OCI-LY7 (cell line): Measurements from ENCODE around the gene CAPN10. TPM values are rescaled to one million over a fixed set of nuclear protein-coding genes. Genes with fewer than 3 reads are reported as not detected.

Source experiments
- BruUV-seq: library from RNA; stranded (reverse); fragments of 400-500 nt; replicated peaks from 2 replicates; lab custom pipeline; 2021; lab: Mats Ljungman, UMichigan
- CTCF ChIA-PET: fragments of 300-600 bp; sonication (Branson Sonifier 250); formaldehyde crosslinking; loops from one replicate; lab custom pipeline; 2022; ENCODE audit warnings: antibody characterized with exemption; ENCODE audit not compliant: unreplicated experiment; lab: Charles Lee
- POLR2A ChIA-PET: fragments of 300-600 bp; sonication (Branson Sonifier 250); formaldehyde crosslinking; loops from one replicate; lab custom pipeline; 2022; ENCODE audit warnings: antibody characterized with exemption; lab: Charles Lee
- DNase-seq: peaks from one replicate; pipeline ENCODE4 v3.0.0-alpha.2; 2015; ENCODE audit warnings: low spot score
- H2AFZ ChIP-seq: fragments of 200-600 bp; sonication (generic), shearing (Covaris generic); 2 replicates; pipeline ENCODE4 v1.6.1; 2014; ENCODE audit warnings: mild to moderate bottlenecking, antibody characterized with exemption, low read length, moderate library complexity
- H3K27ac ChIP-seq: fragments of 200-600 bp; sonication (generic); 2 replicates; pipeline ENCODE4 v1.5.1; 2014; ENCODE audit warnings: mixed run types, low read depth, mild to moderate bottlenecking, moderate library complexity, low read length, inconsistent platforms; ENCODE audit not compliant: poor library complexity, severe bottlenecking
- H3K36me3 ChIP-seq: fragments of 200-600 bp; sonication (generic); 2 replicates; pipeline ENCODE4 v1.6.1; 2014; ENCODE audit warnings: mild to moderate bottlenecking, antibody characterized with exemption, low read length, moderate library complexity, mixed read lengths; ENCODE audit not compliant: insufficient read depth
- H3K4me1 ChIP-seq: fragments of 200-600 bp; sonication (generic); 2 replicates; pipeline ENCODE4 v1.5.1; 2014; ENCODE audit warnings: mild to moderate bottlenecking, low read length; ENCODE audit not compliant: insufficient read depth, poor library complexity, severe bottlenecking
- H3K4me2 ChIP-seq: fragments of 200-600 bp; sonication (generic); 2 replicates; pipeline ENCODE4 v1.6.1; 2014; ENCODE audit warnings: mild to moderate bottlenecking, low read length
- H3K4me3 ChIP-seq: fragments of 200-600 bp; sonication (generic); 2 replicates; pipeline ENCODE4 v1.5.1; 2014; ENCODE audit warnings: mild to moderate bottlenecking, low read depth, low read length; ENCODE audit not compliant: poor library complexity, severe bottlenecking
- H3K79me2 ChIP-seq: fragments of 200-600 bp; sonication (generic); 2 replicates; pipeline ENCODE4 v1.6.1; 2016; ENCODE audit warnings: low read depth, mild to moderate bottlenecking, low read length, moderate library complexity, mixed read lengths; ENCODE audit not compliant: insufficient read depth
- H3K9me2 ChIP-seq: fragments of 200-600 bp; sonication (generic); 2 replicates; pipeline ENCODE4 v1.6.1; 2016; ENCODE audit warnings: mild to moderate bottlenecking, low read length, mixed read lengths; ENCODE audit not compliant: insufficient read depth
- H3K9me3 ChIP-seq: fragments of 200-600 bp; sonication (generic); 2 replicates; pipeline ENCODE4 v1.6.1; 2014; ENCODE audit warnings: mild to moderate bottlenecking, mixed run types, low read length, mixed read lengths
- H4K20me1 ChIP-seq: fragments of 200-600 bp; sonication (generic); 2 replicates; pipeline ENCODE4 v1.6.1; 2014; ENCODE audit warnings: mild to moderate bottlenecking, antibody characterized with exemption, low read length, moderate library complexity, mixed read lengths; ENCODE audit not compliant: insufficient read depth
- EZH2phosphoT487 ChIP-seq: fragments of 200-600 bp; sonication (generic); IDR thresholded peaks from 2 replicates; pipeline ENCODE4 v1.6.1; 2018; ENCODE audit warnings: low read depth, borderline replicate concordance, mild to moderate bottlenecking, mixed run types, antibody characterized with exemption, low read length, moderate library complexity, mixed read lengths
- intact Hi-C: fragments of 100-400 bp; cut with micrococcal nuclease; formaldehyde crosslinking; loops from one replicate; pipeline ENCODE4 v1.10.0; 2022; ENCODE audit not compliant: unreplicated experiment
- total RNA-seq, 2 experiments: library from RNA; depleted of rRNA in 1 of 2; stranded (reverse); fragments of >200 nt in 1 of 2; shearing (Covaris generic) in 1 of 2; gene quantifications; 2 replicates each; pipeline ENCODE4 v1.2.3, GENCODE V29; 2014 to 2022
- TF ChIP-seq, protein P1 (sequence below): fragments of 200-600 bp; sonication (generic); conservative IDR thresholded peaks from 2 replicates; pipeline ENCODE4 v1.5.1; 2014; ENCODE audit warnings: mild to moderate bottlenecking, antibody characterized with exemption, low read length, moderate library complexity, mixed read lengths

CAPN10 gene
- total RNA-seq, 2 experiments from 2014 or later: 70.6 to 78.1 TPM

DNA sequence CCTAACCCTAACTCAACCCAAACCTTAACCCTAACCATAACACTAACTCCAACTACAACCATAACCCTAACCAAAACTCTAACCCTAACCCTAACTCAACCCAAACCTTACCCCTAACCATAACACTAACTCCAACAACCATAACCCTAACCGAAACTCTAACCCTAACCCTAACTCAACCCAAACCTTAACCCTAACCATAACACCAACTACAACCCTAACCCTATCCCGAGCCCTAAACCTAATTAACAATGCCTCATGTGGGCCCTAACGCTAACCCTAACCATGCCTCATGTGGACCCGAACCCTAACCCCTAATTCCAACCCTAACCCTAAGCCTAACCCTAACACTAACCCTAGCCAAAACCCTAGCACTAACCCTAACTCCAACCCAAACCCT lies 27.2 kb downstream of the CAPN10 start:
- no peak overlapping the region for H3K4me3 ChIP-seq
- no peak overlapping the region for H3K27ac ChIP-seq
- H3K4me2 ChIP-seq: no peak overlapping the region
- no peaks in the 10 kb centered on the region for H3K9me2 ChIP-seq
- H3K9me3 ChIP-seq: no peaks in the 10 kb centered on the region; the same call in 1 of the 2 replicates
- intact Hi-C loops: no loop called here
- TF ChIP-seq, protein P1, sequence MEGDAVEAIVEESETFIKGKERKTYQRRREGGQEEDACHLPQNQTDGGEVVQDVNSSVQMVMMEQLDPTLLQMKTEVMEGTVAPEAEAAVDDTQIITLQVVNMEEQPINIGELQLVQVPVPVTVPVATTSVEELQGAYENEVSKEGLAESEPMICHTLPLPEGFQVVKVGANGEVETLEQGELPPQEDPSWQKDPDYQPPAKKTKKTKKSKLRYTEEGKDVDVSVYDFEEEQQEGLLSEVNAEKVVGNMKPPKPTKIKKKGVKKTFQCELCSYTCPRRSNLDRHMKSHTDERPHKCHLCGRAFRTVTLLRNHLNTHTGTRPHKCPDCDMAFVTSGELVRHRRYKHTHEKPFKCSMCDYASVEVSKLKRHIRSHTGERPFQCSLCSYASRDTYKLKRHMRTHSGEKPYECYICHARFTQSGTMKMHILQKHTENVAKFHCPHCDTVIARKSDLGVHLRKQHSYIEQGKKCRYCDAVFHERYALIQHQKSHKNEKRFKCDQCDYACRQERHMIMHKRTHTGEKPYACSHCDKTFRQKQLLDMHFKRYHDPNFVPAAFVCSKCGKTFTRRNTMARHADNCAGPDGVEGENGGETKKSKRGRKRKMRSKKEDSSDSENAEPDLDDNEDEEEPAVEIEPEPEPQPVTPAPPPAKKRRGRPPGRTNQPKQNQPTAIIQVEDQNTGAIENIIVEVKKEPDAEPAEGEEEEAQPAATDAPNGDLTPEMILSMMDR: no peak
- TF ChIP-seq EZH2phosphoT487: no peak
- no peaks in the 10 kb centered on the region for H4K20me1 ChIP-seq
- TSS peak; percentile 51 for BruUV-seq
- ChIA-PET CTCF (no interaction called here), POLR2A (no interaction called here)
- no peaks in the 10 kb centered on the region for H3K79me2 ChIP-seq
- no peaks in the 10 kb centered on the region for H3K4me1 ChIP-seq
- H2AFZ ChIP-seq: no peak overlapping the region
- no peak for DNase-seq
- no peaks in the 10 kb centered on the region for H3K36me3 ChIP-seq

DNA sequence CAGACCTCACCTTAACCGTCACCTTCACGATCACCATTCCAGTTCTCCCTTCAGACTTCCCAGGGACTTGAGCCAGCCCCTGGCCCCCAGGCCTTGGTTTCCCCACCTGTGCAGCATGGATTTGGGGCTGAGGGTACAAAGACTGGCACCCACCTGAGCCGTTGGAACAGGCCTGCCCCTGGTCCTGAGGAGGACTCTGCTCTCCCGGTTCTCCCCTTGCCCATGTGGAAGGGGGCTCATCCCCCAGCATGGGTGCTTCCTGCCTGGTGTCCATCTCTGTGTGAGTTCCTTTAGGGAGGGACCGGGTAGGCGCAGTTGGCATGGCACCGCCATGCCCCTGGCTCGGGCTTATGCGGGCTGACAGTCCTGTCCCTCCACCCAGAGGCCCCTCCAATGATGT lies 27.9 kb downstream of the CAPN10 start:
- intact Hi-C loops: no loop called here
- Histone ChIP-seq H3K4me1 (no peaks in the 10 kb centered on the region), H3K4me3 (no peak overlapping the region), H3K4me2 (no peak overlapping the region), H3K36me3 (no peaks in the 10 kb centered on the region), H3K9me2 (no peaks in the 10 kb centered on the region), H3K79me2 (no peaks in the 10 kb centered on the region), H3K27ac (no peak overlapping the region), H4K20me1 (no peaks in the 10 kb centered on the region), H3K9me3 (no peaks in the 10 kb centered on the region; the same call in 1 of the 2 replicates), H2AFZ (no peak overlapping the region)
- no TSS peak for BruUV-seq
- POLR2A ChIA-PET: no interaction called here
- TF ChIP-seq, protein P1: no peak
- TF ChIP-seq EZH2phosphoT487: no peak
- DNase-seq: no peak
- CTCF ChIA-PET: no interaction called here

DNA sequence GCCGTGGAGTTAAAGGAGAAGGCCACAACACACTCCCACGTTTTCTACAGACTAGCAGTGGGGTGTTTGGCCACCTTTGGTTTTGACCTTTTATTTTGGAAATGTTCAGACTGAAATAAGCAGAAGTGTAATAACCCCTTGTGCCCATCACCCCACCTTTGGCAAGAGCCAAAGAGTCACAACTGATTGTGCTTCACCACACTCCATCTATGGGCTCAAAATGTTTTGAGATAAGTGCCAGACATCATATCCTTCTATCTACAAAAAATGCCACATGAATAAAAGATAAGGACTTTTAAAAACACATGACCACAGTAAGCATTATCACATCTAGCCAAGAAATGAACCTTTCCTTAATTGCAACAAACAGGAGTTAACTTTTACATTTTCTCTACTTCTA lies 28.9 kb downstream of the CAPN10 start:
- Histone ChIP-seq H4K20me1 (no peaks in the 10 kb centered on the region), H3K9me2 (no peaks in the 10 kb centered on the region), H3K4me2 (no peak overlapping the region), H3K79me2 (no peaks in the 10 kb centered on the region), H2AFZ (no peak overlapping the region), H3K4me3 (no peak overlapping the region), H3K27ac (no peak overlapping the region), H3K4me1 (no peaks in the 10 kb centered on the region), H3K36me3 (no peaks in the 10 kb centered on the region), H3K9me3 (no peaks in the 10 kb centered on the region; the same call in 1 of the 2 replicates)
- no TSS peak for BruUV-seq
- intact Hi-C loops: no loop called here
- POLR2A ChIA-PET: no interaction called here
- CTCF ChIA-PET: no interaction called here
- no peak for TF ChIP-seq EZH2phosphoT487
- no peak for DNase-seq
